Neural progenitor cell (in vitro differentiated cells): ENCODE measurements around the gene DTNBP1. TPM values are rescaled to one million over a fixed set of nuclear protein-coding genes. Genes with fewer than 3 reads are reported as not detected.

Source experiments
- DNase-seq: peaks from one replicate; pipeline ENCODE4 v3.0.0-alpha.2; 2016; ENCODE audit warnings: low spot score
- H2AFZ ChIP-seq: fragments of 200-600 bp; sonication (generic); replicated peaks from 2 replicates; pipeline ENCODE4 v1.6.1; 2016; ENCODE audit warnings: antibody characterized with exemption
- H3F3A ChIP-seq: fragments of 200-600 bp; sonication (generic); 2 replicates; pipeline ENCODE4 v1.6.1; 2016; ENCODE audit warnings: antibody characterized with exemption, low read depth
- H3K27ac ChIP-seq: fragments of 200-600 bp; sonication (generic); 2 replicates; pipeline ENCODE4 v1.5.1; 2016; ENCODE audit warnings: mild to moderate bottlenecking
- H3K27me3 ChIP-seq: fragments of 200-600 bp; sonication (generic); 2 replicates; pipeline ENCODE4 v1.6.1; 2016; ENCODE audit warnings: mild to moderate bottlenecking, moderate library complexity
- H3K36me3 ChIP-seq: fragments of 200-600 bp; sonication (generic); 2 replicates; pipeline ENCODE4 v1.5.1; 2016
- H3K4me1 ChIP-seq: fragments of 200-600 bp; sonication (generic); 2 replicates; pipeline ENCODE4 v1.6.1; 2016; ENCODE audit warnings: mixed run types
- H3K4me2 ChIP-seq: fragments of 200-600 bp; sonication (generic); 2 replicates; pipeline ENCODE4 v1.6.1; 2016
- H3K4me3 ChIP-seq: fragments of 200-600 bp; sonication (generic); 2 replicates; pipeline ENCODE4 v1.5.1; 2016
- H3K79me2 ChIP-seq: fragments of 200-600 bp; sonication (generic); 2 replicates; pipeline ENCODE4 v1.6.1; 2016; ENCODE audit warnings: low read depth
- H3K9ac ChIP-seq: fragments of 200-600 bp; sonication (generic); 2 replicates; pipeline ENCODE4 v1.6.1; 2016
- H3K9me3 ChIP-seq: fragments of 200-600 bp; sonication (generic); 2 replicates; pipeline ENCODE4 v1.5.1; 2016; ENCODE audit warnings: low read depth
- H4K20me1 ChIP-seq: fragments of 200-600 bp; sonication (generic); 2 replicates; pipeline ENCODE4 v1.6.1; 2016; ENCODE audit warnings: low read depth
- H3K27ac Mint-ChIP-seq: 3 replicates; pipeline ENCODE4 v1.8.0; 2021; ENCODE audit warnings: mixed read lengths
- H3K27me3 Mint-ChIP-seq: 2 replicates; pipeline ENCODE4 v1.8.0; 2022; ENCODE audit warnings: low read depth, mild to moderate bottlenecking, inconsistent platforms, moderate library complexity, mixed read lengths; ENCODE audit not compliant: insufficient read depth
- H3K36me3 Mint-ChIP-seq: 3 replicates; pipeline ENCODE4 v1.8.0; 2021; ENCODE audit warnings: mixed read lengths
- H3K4me1 Mint-ChIP-seq: 3 replicates; pipeline ENCODE4 v1.8.0; 2021; ENCODE audit warnings: mixed read lengths
- H3K4me3 Mint-ChIP-seq: 3 replicates; pipeline ENCODE4 v1.8.0; 2021; ENCODE audit warnings: mild to moderate bottlenecking, moderate library complexity, mixed read lengths
- H3K9me3 Mint-ChIP-seq: 3 replicates; pipeline ENCODE4 v1.8.0; 2020; ENCODE audit warnings: mixed read lengths
- CTCF ChIP-seq: fragments of 200-600 bp; sonication (generic); IDR thresholded peaks from 2 replicates; pipeline ENCODE4 v1.5.1; 2017; ENCODE audit warnings: antibody characterized with exemption, mild to moderate bottlenecking
- EZH2 ChIP-seq: fragments of 200-600 bp; sonication (generic); IDR thresholded peaks from 2 replicates; pipeline ENCODE4 v1.6.1; 2017; ENCODE audit warnings: antibody characterized with exemption, mild to moderate bottlenecking, moderate library complexity
- EZH2phosphoT487 ChIP-seq: fragments of 200-600 bp; sonication (generic); IDR thresholded peaks from 2 replicates; pipeline ENCODE4 v1.6.1; 2017; ENCODE audit warnings: antibody characterized with exemption
- total RNA-seq: library from RNA; depleted of rRNA; stranded (reverse); fragments of >200 nt; gene quantifications from 2 replicates; pipeline ENCODE4 v1.2.3, GENCODE V29; 2015; ENCODE audit warnings: low replicate concordance

DTNBP1 gene
- total RNA-seq, 1 donor from 2014 or later = 4.5 TPM

GRCh38 chr6:15518878-15519277 is 143.9 kb downstream of the DTNBP1 start:
- peaks cover 72% of the 10 kb centered on the region for H3K36me3 Mint-ChIP-seq
- Histone ChIP-seq H3F3A (no peaks in the 10 kb centered on the region), H3K79me2 (no peaks in the 10 kb centered on the region), H3K4me1 (no peaks in the 10 kb centered on the region), H3K9me3 (no peaks in the 10 kb centered on the region), H3K4me2 (no peak overlapping the region), H3K36me3 (peaks cover 3% of the 10 kb centered on the region), H3K4me3 (no peak overlapping the region), H2AFZ (no peak overlapping the region), H3K27ac (no peak overlapping the region), H4K20me1 (peaks cover 7% of the 10 kb centered on the region), H3K27me3 (no peaks in the 10 kb centered on the region), H3K9ac (no peak overlapping the region)
- peaks cover 6% of the 10 kb centered on the region for H3K27me3 Mint-ChIP-seq
- TF ChIP-seq CTCF = no peak
- TF ChIP-seq EZH2 = no peak
- TF ChIP-seq EZH2phosphoT487 = no peak
- H3K4me1 Mint-ChIP-seq = no peaks in the 10 kb centered on the region
- no peak overlapping the region for H3K27ac Mint-ChIP-seq
- DNase-seq = no peak
- no peak overlapping the region for H3K4me3 Mint-ChIP-seq
- H3K9me3 Mint-ChIP-seq = peaks cover 5% of the 10 kb centered on the region

- Histone ChIP-seq H3K9me3 (no peaks in the 10 kb centered on the region), H3K27me3 (no peaks in the 10 kb centered on the region), H2AFZ (no peak overlapping the region), H4K20me1 (peaks cover 7% of the 10 kb centered on the region), H3K9ac (no peak overlapping the region), H3K36me3 (peaks cover 3% of the 10 kb centered on the region), H3K79me2 (no peaks in the 10 kb centered on the region), H3K4me2 (no peak overlapping the region), H3K4me1 (no peaks in the 10 kb centered on the region), H3K4me3 (no peak overlapping the region), H3F3A (no peaks in the 10 kb centered on the region), H3K27ac (no peak overlapping the region)
- Mint-ChIP-seq H3K4me3 (no peak overlapping the region), H3K27me3 (peaks cover 4% of the 10 kb centered on the region), H3K9me3 (peaks cover 3% of the 10 kb centered on the region), H3K36me3 (peaks cover 67% of the 10 kb centered on the region), H3K27ac (no peak overlapping the region), H3K4me1 (no peaks in the 10 kb centered on the region)
- DNase-seq = no peak
- TF ChIP-seq CTCF (no peak), EZH2 (no peak), EZH2phosphoT487 (no peak)
Measured at GRCh38 chr6:15518057-15518456, 144.8 kb downstream of the DTNBP1 start.

GRCh38 chr6:15517600-15517999 is 145.2 kb downstream of the DTNBP1 start:
- Histone ChIP-seq H3K27ac (no peak overlapping the region), H3F3A (no peaks in the 10 kb centered on the region), H3K36me3 (peaks cover 3% of the 10 kb centered on the region), H3K4me1 (no peaks in the 10 kb centered on the region), H3K9me3 (no peaks in the 10 kb centered on the region), H3K4me3 (no peak overlapping the region), H2AFZ (no peak overlapping the region), H4K20me1 (peaks cover 7% of the 10 kb centered on the region), H3K9ac (no peak overlapping the region), H3K27me3 (no peaks in the 10 kb centered on the region), H3K4me2 (no peak overlapping the region), H3K79me2 (no peaks in the 10 kb centered on the region)
- Mint-ChIP-seq H3K27me3 (peaks cover 2% of the 10 kb centered on the region), H3K27ac (no peak overlapping the region), H3K36me3 (peaks cover 65% of the 10 kb centered on the region), H3K4me3 (no peak overlapping the region), H3K9me3 (no peaks in the 10 kb centered on the region), H3K4me1 (no peaks in the 10 kb centered on the region)
- TF ChIP-seq EZH2phosphoT487 (no peak), EZH2 (no peak), CTCF (no peak)
- no peak for DNase-seq
